Left forelimb (tissue), 1 donor: ENCODE data around the gene PPARD.
A peak's percentile ranks its signal among the peaks of the same experiment; 100 is the strongest.
"Not testable (repeated sequence)": the region's sequence is repeated elsewhere in the genome, so short reads cannot be mapped to it uniquely, and the experiment has no call there.

ENCODE experiments used
- DNase-seq: peaks from one replicate; pipeline ENCODE4 v3.0.0-alpha.2; 2018; ENCODE audit warnings: low spot score

Gene PPARD

DNA sequence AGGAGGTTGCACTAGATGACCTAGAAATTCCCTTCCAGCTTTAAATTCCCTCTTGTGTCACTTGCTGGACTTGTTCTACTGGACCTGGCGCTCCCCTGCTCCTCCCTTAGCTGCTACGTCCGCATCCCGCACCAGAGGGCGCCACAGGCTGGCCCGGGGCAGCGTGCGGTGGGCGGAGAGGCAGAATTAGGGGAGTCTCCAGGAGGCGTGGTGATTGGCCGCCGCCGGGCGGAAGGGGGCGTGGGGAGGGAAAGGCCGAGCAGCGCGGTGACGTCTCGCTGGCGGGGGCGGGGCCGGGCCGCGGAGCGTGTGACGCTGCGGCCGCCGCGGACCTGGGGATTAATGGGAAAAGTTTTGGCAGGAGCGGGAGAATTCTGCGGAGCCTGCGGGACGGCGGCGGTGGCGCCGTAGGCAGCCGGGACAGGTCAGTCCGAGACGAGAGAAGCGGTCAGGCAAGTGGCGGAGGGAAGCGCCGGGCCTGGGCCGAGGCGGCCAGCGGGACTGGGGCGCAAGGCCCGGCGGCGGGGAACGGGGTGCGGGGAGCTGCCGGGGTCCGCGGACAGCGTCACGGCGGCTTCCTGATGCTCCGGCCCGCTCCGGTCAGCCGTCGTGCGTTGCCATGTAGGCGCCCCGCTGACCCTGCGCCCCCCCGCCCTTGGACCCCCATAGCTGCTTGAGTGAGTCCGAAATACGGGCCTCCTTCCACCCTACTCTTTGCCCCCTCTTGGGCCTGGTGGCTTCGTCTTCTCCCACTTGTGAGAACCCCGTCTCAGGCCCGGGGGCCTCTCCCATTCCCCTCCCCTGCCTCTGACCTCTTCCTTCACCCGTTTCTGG is at the start of gene PPARD:
TSS of gene PPARD (plus strand) at position 301 of the 834 bp plus-strand sequence. CDS start 68,530 bp downstream, outside the sequence.
- DNase-seq: peak; percentile 99

DNA sequence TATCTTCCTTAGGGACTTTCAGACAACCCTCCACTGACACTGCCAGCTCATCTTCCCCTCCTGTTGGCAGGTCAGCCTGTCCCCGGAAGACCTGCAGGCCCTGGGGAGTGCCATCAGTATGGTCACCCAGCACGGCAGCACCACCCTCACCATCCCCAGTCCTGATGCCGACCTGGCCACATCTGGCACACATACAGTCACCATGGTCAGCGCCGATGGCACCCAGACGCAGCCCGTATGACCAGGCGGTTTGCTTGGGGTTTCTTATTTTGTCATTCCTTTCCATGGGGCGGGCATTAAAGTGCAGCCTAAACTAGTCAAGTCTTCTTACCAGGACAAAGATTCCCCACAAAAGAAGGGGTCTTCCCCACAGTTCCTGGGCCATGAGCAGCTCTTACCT is 48.7 kb upstream of the PPARD start:
- DNase-seq: no peak

DNA sequence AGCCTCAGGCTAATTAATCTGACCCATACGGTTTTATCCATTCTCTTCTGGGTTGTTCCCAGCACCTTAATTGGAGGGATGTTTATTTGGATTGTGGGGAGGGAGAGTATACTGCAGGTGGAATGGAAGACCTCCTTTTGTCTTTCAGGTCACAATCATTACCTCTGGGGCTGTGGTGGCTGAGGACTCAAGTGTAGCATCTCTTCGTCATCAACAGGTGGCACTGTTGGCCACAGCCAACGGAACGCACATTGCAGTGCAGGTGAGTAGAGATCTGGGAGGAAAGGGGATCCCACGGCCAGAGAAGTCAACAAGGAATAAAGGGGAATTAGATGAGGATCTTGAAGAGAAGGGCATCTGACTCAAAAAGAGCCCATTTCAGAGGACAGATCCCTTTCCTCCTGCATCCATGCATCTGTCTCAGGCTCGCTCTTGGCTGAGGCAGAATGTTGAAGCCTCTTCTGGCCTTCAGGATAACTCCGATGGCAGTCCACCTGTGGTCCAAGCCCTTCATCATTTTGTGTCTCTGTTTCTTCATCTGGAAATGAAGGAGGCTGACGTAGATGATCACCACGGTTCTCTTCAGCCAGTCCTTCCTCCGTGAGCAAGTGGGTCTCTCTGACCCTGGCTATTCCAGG is 47.9 kb upstream of the PPARD start:
- DNase-seq: no peak

DNA sequence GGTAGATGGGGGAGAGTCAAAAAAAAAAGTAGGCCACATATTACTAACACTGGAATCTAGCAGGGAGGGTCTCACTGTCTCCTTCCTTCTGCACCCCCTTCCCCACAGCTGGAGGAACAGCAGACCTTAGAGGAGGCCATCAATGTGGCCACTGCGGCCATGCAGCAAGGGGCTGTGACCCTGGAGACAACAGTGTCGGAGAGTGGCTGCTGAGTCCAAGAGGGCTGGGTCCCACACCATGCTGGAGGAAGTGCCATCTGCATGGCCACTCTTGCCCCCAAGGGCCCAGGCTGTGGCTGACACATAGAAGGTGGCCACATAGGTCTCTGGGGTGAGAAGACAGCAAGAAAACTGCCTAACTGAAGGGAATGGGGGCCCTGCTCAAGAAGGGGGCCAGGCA is 47.3 kb upstream of the PPARD start:
- no peak for DNase-seq

DNA sequence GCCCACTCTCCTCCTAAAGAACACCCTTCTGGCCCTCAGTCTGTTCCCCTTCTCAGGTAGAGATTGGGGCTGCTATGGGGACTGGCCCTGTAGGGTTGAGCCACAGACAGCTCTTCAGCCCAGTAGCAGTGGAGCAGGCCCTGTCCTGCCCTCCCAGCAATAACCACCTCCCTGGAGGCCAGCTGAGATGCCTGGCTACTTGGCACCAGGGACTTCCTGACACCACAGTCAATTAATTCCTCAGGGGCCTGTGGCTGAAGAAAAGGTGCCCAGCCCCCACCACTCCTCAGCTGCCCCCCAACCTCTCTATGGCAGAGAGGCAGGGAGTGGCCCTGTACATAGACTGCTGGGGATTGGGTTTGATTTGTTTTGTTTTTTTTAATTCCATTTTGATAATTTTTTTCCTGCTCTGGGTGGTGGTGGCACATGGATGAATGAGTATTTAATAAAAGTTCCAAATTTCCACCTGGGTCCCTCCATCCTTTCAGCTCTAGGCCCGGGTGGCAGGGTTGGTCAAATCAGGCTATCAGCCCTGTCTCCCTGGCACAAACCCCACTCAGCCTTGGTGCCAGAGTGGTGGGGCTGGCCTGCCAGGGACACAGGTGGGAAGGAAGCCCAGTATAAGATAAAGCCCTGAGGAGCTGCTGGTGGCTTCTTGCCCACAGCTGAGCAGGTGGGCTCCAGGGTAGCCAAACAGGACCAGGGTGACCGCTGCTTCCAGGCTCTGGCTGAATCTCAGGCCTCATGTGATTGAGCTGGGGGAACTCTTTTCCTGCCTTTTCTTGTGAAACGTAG is 46.6 kb upstream of the PPARD start:
- no peak for DNase-seq

DNA sequence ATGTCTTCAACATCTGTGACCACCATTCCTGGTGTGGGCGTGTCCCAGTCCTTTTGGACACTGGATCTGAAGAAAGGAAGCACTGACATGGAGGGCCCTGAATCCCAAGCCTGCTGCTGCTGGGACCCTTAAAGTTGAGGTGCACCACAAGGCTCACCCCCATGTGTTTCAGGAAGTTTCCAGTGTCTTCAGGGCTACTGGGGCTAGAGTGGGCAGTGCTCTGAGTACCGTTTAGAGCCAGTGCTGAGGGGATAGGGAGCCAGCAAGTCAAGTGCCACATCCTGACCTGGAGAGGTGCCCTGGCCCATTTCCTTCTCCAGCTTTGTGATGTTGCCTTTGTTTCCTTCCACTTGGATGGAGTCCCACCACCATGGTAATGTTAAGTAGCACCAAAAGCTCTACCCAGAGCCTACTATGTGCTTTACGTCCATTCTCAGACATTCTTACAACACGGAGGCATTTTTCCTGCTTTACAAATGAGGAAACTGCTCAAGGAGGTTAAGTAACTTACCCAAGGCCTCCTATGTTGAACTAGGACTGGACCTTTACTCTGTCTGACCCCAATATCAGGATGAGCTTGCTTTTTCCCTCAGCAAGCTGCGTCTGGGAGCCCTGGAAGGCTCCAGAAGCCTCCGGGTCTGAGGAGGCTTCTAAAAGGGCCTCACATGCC is 45.3 kb upstream of the PPARD start:
- no peak for DNase-seq

DNA sequence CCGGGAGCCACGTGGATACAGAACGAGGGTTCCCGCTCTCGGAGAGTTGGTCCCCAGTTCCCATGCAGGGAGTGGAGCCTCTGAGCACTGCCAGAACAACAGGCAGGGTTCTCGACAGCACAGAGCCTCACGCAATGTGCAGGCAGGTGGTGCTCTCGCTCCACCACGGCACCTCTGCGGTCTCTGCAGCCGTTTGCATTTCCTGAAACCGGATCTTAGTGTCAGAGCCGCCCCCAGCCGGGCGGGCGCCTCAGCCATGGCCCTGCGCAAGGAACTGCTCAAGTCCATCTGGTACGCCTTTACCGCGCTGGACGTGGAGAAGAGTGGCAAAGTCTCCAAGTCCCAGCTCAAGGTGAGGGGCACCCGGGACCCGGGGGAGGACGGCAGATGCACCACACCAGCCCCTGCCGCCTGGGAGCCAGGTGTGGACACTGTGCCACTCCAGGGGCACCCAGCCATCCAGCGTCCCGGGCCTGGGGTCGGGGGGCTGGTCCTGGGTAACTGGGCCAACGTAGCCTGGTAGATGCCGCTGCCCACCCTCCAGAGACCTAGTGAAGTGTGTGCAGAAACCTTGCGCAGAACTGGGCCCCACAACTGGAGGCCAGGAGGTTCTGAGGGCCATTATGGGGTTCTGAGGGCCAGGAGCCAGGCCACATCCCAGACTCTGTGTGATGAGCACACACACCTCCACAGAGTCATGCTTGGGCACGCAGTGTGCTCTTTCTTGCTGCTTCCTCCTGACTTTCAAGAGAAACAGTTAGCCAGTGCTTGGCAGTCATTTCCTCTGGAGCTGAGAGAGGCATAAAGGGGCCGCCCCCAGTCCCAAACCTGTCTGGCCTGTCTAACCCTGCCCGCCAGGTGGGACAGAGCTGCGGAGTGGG is 44.5 kb upstream of the PPARD start, which contains the start of gene DEF6:
TSS of gene DEF6 (plus strand) at position 218 of the 881 bp plus-strand sequence. CDS start at position 257, 39 bp downstream.
- DNase-seq: peak; percentile 91

DNA sequence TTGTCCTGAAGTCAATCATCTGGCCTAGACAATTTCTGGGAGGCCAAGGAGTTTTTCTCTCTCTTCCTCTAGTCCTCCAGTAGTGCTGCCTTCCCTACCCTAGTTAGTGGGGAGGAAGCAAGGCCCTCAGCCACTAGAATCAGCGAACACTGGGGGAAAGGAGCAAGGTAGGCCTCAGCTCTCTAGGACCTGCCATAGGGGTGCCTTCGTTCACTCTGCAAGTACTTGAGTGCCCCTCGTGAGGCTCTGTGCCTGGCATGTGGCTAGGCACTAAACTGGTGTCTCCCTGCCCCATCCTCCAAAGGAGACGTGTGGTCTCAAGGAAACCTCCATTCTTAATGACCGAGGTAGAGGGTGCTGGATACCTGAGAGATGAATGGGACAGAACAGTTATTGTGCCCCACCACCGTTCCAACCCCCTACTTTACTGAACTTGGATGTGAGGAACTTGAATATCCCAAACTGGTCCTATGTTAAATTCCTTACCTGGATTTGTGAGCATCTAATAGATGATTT is 43.7 kb upstream of the PPARD start:
- DNase-seq: no peak

DNA sequence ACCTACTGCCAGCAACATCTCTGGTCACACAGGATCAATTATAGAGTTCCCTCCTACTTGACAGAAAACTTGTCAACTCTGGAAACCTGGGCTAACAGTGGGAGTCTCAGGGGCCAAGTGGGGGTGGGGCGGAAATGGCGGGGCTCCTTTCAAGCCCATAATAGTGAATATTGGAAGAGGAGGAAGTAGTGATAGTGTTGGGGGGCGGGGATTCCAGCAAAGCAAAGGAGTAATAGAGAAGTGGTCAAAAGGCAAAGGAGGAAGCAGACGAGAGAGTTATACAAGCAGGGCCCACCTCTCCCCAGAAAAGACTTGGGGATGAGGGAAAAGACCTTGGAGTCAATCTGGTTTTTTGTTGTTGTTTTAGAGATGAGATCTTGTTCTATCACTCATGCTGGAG is 42.7 kb upstream of the PPARD start:
- no peak for DNase-seq

DNA sequence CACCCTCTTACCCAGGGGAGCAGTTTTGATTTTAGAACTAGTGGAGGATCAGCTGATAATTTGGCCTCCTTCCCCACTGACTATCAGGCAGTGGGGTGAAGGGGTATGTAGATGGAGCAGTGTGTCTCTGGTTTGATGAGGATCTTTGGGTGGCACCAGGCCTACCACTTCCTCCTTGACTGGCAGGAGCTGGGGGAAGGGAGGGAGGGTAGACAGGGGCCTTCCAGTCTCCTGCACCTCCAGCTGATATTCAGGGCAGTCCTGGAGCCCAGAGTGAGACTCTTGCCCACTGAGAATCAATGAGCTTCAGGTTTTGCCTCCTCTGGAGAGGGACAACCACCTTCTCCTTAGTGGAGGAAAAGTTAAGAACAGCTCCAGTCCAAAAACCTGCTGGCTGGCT is 41.5 kb upstream of the PPARD start:
- DNase-seq: no peak

DNA sequence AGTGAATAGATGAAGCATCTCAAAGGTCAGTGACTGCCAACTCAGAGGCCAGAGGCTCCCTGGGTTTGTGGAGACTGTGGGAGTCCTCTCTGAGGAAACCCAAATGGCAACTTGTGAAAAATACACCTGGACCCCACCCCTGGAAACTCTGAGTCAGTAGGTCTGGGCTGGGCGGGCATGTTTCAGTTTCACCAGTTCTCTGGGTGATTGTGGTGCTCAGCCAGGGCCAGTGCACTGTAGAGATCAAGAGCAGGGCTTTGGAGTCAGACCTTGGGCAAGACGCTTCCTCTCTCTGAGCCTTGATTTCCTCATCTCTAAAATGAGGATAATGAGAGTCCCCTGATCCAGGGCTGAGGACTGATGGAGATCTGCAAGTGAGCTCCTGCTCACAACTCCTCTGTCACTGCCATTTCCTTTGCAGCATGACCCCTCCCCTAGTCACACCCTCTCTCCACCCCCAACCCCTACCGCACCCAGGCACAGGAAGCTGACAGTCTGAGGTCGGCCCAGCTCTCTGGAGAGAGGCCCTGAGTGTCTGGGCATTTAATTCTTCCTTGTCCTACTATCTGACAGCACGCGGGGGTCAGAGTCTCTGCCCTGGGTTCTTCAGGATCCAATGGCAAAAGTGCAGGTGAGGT is 39.6 kb upstream of the PPARD start:
- DNase-seq: no peak

DNA sequence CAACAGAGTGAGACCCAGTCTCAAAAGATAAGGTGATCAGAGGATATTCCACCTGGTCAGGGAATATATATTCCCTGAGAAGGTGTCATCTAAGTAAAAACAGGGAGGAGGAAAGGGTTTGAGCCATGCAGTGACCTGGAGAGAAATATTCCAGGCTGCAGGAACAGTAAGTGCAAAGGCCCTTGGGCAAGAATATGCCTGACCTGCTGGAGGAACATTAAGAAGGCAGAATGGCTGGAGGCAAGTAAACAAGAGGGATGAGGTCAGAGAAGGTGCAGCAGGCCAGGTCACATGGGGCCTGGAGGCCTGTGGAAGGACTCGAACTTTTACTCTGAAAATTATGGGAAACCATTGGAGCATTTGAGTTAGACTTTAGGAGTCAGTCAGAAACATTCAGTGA is 38.1 kb upstream of the PPARD start:
- no peak for DNase-seq

DNA sequence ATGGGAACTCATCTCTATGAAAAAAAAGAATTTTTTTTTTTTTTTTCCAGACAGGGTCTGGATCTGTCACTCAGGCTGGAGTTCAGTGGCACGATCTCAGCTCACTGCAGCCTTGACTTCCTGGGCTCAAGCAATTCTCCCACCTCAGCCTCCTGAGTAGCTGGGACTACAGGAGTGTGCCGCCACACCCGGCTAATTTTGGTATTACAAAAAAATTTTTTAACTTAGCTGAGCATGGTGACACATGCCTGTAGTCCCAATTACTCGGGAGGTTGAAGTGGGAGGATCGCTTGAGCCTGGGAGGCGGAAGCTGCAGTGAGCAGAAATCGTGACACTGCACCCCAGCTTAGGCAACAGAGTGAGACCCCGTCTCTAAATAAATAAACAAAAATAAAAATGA is 37.2 kb upstream of the PPARD start:
- no peak for DNase-seq

DNA sequence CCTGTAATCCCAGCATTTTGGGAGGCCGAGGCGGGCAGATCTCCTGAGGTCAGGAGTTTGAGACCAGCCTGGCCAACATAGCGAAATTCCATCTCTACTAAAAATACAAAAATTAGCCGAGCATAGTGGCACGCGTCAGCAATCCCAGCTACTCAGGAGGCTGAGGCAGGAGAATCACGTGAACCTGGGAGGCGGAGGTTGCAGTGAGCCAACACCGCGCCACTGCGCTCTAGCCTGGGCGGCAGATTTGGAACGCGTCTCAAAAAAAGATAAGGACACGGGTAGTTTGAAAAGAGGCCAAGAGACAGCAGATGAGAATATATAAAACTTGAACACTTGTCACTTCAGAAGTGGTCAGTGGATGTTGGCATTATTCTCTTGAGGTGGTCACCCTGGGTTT is 35.2 kb upstream of the PPARD start:
- not testable (repeated sequence) for DNase-seq

DNA sequence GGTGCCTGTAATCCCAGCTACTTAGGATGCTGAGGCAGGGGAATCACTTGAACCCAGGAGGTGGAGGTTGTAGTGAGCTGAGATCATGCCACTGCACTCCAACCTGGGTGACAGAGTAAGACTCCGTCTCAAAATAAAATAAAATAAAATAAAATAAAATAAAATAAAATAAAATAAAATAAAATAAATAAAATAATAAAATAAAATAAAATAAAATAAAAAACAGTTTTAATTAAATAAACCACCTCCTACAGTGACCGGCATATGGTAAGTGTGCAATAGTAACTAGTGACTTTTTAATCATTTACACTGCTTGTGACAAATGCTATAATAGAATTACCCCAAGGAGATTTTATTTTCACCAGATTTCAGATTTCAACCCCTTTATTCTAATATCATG is 33.8 kb upstream of the PPARD start:
- not testable (repeated sequence) for DNase-seq

DNA sequence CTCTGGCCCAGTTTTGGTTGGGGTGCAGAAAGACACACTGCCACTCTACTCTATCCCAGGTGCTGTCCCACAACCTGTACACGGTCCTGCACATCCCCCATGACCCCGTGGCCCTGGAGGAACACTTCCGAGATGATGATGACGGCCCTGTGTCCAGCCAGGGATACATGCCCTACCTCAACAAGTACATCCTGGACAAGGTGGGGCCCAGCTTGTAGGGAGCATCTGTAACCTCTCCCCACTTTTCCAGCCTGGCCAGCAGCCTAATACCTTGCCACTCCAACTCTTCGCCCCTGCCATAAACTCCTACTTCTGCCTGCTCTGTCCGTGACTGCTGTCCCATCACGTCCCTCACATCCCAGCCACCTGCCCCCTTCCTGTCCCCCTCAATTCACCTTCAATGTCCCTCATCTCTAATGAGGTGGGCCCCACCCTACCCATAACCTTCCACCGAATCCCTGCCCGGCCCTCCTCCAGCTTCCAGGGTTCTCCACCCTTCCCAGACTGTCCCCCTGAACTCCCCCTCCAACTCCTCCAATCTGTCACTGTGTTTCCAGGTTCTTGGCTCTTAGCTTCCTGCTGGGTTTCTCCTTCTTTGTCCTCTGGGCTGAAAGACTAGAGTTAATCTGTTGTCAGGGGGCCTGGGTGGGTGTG is 32.6 kb upstream of the PPARD start:
- peak; percentile 58 for DNase-seq

DNA sequence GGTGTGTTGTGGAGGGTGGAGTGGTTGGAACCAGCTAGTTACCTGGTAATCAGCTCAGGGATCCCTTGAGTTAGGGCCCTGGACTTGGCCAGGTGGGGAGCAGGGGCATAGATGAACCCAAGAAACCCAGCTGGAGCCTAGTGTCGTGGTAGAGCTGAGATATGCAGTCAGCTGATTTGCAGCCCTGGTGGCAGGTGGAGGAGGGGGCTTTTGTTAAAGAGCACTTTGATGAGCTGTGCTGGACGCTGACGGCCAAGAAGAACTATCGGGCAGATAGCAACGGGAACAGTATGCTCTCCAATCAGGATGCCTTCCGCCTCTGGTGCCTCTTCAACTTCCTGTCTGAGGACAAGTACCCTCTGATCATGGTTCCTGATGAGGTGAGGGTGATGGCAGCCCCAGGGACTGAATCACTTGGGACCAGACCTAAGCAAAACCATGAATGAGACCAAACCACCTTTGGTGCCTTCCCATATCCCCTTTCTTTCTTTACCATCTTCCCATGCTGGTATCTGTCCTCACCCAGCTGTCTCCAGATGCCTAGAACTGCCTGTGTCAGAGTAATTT is 32.0 kb upstream of the PPARD start:
- DNase-seq: peak; percentile 48

DNA sequence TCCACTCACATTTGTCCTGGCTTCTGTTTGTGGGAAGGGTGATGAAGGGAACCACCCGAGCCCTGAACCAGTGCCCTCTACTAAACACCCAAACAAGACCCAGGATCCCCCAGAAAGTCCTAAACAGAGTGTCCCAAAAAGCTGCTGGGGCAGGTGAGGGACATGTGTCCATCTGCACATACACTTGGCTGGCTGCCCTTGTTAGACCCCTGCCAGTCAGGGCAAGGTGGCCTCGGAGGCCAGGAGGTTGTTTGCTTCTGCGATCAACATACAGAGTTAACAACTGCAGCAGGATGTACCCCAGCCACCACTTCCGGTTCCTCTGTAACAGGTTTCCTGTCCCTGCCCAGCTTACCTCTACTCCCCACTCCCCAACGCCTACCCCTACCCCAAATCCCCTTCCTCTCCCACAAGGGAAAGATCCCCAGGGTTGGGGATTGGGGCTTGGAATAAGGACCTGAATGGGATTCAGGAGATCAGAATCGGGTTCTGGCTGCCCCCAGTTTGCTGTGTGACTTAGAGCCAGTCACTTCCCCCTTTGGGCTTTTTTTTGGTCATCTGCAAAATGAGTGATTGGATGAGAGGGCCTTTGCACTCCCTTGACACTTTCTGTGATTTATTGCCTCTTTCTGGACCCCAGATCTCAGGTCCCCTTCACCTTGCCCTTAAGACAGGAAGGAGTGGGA is 30.8 kb upstream of the PPARD start:
- peak; percentile 41 for DNase-seq
